ENCODE data around the gene C1orf159. TPM values are rescaled to one million over a fixed set of nuclear protein-coding genes. Genes with fewer than 3 reads are reported as not detected.
"Not testable (repeated sequence)": the region's sequence is repeated elsewhere in the genome, so short reads cannot be mapped to it uniquely, and the experiment has no call there.

Gene C1orf159
- total RNA-seq, 1 donor from 2014 or later = 2.1 TPM

DNA sequence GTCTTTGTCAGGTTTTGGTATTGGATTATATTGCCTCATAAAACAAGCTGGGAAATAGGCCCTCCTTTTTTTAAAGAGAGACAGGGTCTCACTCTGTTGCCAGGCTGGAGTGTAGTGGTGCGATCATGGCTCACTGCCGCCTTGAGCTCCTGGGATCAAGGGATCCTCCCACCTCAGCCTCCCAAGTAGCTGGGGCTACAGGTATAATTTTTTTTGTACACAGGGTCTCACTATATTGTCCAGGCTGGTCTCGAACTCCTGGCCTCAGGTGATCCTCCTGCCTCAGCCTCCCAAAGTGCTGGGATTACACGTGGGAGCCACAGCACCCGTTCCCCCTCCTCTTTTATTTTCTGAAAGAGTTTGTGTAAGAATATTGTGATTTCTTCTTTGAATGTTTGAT, 19.8 kb downstream of the C1orf159 start:
- not testable (repeated sequence) for H3K36me3 ChIP-seq (ENCODE audit: control insufficient read depth in 3 of 3, insufficient read depth in 3 of 3, low read length in 3 of 3); H3K9me3 ChIP-seq (ENCODE audit: control insufficient read depth in 3 of 3, low read length in 3 of 3); H3K27ac ChIP-seq (ENCODE audit: low read depth, low read length); H3K9ac ChIP-seq (ENCODE audit: low read depth in 1 of 3, low read length in 3 of 3); H3K27me3 ChIP-seq (ENCODE audit: control insufficient read depth in 3 of 3, insufficient read depth in 3 of 3, low read length in 3 of 3); H3K4me3 ChIP-seq (ENCODE audit: low read length in 3 of 3)
- H3K4me1 ChIP-seq (ENCODE audit: control insufficient read depth in 3 of 3, insufficient read depth in 3 of 3, low read length in 3 of 3) = peaks cover 0 to 10% (median 7%) of the 10 kb centered on the region in 3 donors

DNA sequence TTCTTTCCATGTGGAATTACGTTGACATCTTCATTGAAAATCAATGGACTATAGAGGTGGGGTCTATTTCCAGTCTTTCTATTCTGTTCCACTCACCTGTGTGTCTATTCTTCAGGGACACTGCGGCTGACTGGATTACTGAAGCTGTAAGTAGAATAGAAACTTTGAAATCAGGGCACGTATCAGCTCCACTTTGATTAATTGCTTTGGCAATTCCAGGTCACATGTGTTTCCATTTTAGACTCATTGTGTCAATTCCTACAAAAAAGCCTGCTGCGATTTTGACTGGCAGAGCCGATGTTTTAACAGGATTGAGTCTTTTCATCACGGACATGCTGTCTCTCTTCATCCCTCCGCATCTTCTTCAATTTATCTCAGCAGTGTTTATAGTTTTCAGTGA, 20.9 kb downstream of the C1orf159 start:
- Histone ChIP-seq H3K4me1 (ENCODE audit: control insufficient read depth in 3 of 3, insufficient read depth in 3 of 3, low read length in 3 of 3) (peaks cover 0 to 10% (median 7%) of the 10 kb centered on the region in 3 donors), H3K9ac (ENCODE audit: low read depth in 1 of 3, low read length in 3 of 3) (no peak overlapping the region), H3K27ac (ENCODE audit: low read depth, low read length) (no peak overlapping the region), H3K36me3 (ENCODE audit: control insufficient read depth in 3 of 3, insufficient read depth in 3 of 3, low read length in 3 of 3) (no peaks in the 10 kb centered on the region), H3K9me3 (ENCODE audit: control insufficient read depth in 3 of 3, low read length in 3 of 3) (no peaks in the 10 kb centered on the region), H3K4me3 (ENCODE audit: low read length in 3 of 3) (no peak overlapping the region), H3K27me3 (ENCODE audit: control insufficient read depth in 3 of 3, insufficient read depth in 3 of 3, low read length in 3 of 3) (no peaks in the 10 kb centered on the region)

DNA sequence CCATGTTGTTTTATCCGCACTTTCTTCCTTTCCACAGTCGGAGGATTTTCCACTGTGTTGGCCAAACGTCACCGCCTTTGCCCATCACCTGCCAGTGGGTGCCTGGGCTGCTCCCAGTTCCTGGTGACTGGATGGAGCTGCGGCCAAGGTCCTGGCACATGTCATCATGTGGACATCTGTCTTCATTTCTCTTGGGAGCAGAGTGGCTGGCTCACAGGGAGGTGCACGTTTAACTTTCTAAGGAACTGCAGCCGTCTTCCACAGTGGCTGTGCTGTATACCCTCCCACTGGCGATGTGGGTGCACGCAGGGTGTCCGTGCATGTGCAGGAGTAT, 22.3 kb downstream of the C1orf159 start:
- no peaks in the 10 kb centered on the region for H3K27me3 ChIP-seq (ENCODE audit: control insufficient read depth in 3 of 3, insufficient read depth in 3 of 3, low read length in 3 of 3)
- H3K9ac ChIP-seq (ENCODE audit: low read depth in 1 of 3, low read length in 3 of 3) = no peak overlapping the region
- H3K4me1 ChIP-seq (ENCODE audit: control insufficient read depth in 3 of 3, insufficient read depth in 3 of 3, low read length in 3 of 3) = peaks cover 0 to 10% (median 7%) of the 10 kb centered on the region in 3 donors
- H3K9me3 ChIP-seq (ENCODE audit: control insufficient read depth in 3 of 3, low read length in 3 of 3) = no peaks in the 10 kb centered on the region
- H3K4me3 ChIP-seq (ENCODE audit: low read length in 3 of 3) = peak overlapping the region in 1 of 3 donors; percentile 28
- no peak overlapping the region for H3K27ac ChIP-seq (ENCODE audit: low read depth, low read length)
- H3K36me3 ChIP-seq (ENCODE audit: control insufficient read depth in 3 of 3, insufficient read depth in 3 of 3, low read length in 3 of 3) = no peaks in the 10 kb centered on the region

DNA sequence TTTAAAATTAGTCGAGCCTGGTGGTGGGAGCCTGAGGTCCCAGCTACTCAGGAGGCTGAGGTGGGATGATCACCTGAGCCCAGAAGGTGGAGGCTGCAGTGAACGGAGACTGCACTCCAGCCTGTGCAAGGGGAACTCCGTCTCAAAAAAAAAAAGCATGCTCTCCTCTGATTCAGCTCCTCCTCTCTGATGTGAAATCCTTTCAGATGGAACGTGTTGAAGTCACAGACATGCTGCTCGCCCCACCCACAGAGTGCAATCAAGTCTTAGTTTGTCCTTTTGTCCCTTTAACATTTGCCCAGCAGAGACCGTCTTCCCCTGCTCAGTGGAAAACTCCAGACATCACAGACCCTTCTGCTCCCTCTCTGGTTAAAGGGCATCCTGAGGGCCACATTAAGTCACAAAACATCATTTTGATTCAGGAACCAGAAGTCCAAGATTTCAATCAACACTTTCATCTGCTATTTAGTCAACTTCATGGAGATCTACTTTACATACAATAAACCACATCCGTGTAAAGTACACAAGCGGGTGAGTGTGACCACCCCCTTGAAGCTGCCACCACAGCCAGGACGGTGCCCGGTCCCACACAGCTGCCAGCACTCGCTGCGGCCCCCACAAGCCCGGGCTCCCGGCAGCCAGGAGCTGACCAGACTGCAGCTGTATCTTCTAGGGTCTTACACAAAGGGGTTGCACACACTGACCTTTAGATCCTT, 22.8 kb downstream of the C1orf159 start:
- H3K27me3 ChIP-seq (ENCODE audit: control insufficient read depth in 3 of 3, insufficient read depth in 3 of 3, low read length in 3 of 3) = no peaks in the 10 kb centered on the region
- H3K4me3 ChIP-seq (ENCODE audit: low read length in 3 of 3) = peak overlapping the region in 1 of 3 donors; percentile 28
- H3K36me3 ChIP-seq (ENCODE audit: control insufficient read depth in 3 of 3, insufficient read depth in 3 of 3, low read length in 3 of 3) = no peaks in the 10 kb centered on the region
- H3K9me3 ChIP-seq (ENCODE audit: control insufficient read depth in 3 of 3, low read length in 3 of 3) = no peaks in the 10 kb centered on the region
- no peak overlapping the region for H3K27ac ChIP-seq (ENCODE audit: low read depth, low read length)
- H3K9ac ChIP-seq (ENCODE audit: low read depth in 1 of 3, low read length in 3 of 3) = no peak overlapping the region
- H3K4me1 ChIP-seq (ENCODE audit: control insufficient read depth in 3 of 3, insufficient read depth in 3 of 3, low read length in 3 of 3) = peaks cover 0 to 10% (median 7%) of the 10 kb centered on the region in 3 donors

DNA sequence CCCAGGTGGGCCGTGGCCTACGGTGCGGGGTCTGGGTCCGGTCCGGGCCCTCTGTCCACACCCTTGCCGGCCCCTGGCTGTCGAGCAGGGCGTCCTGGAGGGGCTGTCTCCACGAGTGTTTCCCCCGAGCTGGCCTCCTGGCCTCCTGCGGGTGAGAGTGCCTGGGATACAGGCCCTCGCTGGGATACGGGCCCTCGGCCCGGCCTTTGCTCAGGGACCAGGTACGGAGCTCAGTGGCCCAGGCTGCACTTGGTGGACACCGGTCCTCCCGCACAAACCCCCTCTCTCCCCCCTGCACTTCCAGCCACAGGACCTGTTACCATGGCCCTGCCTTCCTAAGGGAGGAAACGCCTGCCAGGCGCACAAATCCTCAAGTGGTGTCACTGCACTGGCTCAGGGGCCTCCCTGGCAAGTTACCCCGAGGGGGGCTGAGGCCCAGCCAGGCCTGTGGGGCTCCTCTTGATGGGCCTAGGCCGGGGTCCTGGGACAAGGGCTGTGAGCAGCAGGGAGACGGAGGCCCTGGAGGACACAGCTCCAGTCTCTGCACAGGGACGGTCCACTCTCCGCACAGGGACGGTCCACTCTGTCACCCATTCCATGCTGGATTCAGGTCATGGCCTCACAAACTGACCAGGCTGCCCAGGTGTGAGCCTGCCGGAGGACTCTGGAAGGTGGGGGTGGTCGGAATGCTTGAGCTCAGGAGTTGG, 23.6 kb downstream of the C1orf159 start:
- H3K4me1 ChIP-seq (ENCODE audit: control insufficient read depth in 3 of 3, insufficient read depth in 3 of 3, low read length in 3 of 3) = peaks cover 0 to 10% (median 7%) of the 10 kb centered on the region in 3 donors
- H3K4me3 ChIP-seq (ENCODE audit: low read length in 3 of 3) = no peak overlapping the region
- no peaks in the 10 kb centered on the region for H3K9me3 ChIP-seq (ENCODE audit: control insufficient read depth in 3 of 3, low read length in 3 of 3)
- H3K27me3 ChIP-seq (ENCODE audit: control insufficient read depth in 3 of 3, insufficient read depth in 3 of 3, low read length in 3 of 3) = no peaks in the 10 kb centered on the region
- no peaks in the 10 kb centered on the region for H3K36me3 ChIP-seq (ENCODE audit: control insufficient read depth in 3 of 3, insufficient read depth in 3 of 3, low read length in 3 of 3)
- no peak overlapping the region for H3K9ac ChIP-seq (ENCODE audit: low read depth in 1 of 3, low read length in 3 of 3)
- no peak overlapping the region for H3K27ac ChIP-seq (ENCODE audit: low read depth, low read length)

DNA sequence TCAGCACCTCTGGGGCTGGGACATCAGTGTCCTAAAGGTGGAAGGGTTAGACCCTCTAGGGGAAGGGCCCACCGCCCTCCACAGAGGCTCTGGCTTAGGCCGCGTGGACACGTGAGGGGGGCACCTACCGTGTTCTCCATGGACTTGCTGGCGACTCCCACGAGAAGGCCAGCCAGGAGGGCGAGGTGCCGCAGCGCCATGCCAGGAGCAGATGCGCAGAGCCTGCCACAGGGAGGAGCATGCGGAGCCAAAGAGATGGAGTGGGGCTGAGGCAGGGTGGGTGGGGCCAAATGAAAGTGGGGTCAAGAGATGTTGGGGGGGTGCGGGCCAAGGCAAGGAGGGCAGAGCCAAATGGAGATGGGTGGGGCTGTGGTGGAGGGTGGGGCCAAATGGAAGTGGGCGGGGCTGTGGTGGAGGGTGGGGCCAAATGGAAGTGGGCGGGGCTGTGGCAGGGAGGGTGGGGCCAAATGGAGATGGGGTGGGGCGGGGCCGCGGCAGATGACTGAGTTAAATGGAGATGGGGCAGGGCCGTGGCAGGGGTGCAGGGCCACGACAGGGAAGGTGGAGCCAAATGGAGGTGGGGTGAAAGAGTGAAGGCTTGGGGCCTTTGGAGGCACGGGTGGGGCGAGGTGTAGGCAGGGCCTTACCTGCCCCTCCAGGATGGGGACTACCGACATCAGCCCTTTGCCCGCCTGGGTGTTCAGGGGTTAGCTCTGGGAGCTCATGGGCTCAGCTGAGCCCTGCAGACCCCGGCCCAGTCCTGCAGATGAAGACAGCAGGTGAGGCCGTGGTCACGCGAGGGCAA, 24.3 kb downstream of the C1orf159 start:
- H3K36me3 ChIP-seq (ENCODE audit: control insufficient read depth in 3 of 3, insufficient read depth in 3 of 3, low read length in 3 of 3) = no peaks in the 10 kb centered on the region
- H3K4me1 ChIP-seq (ENCODE audit: control insufficient read depth in 3 of 3, insufficient read depth in 3 of 3, low read length in 3 of 3) = peaks cover 0 to 10% (median 7%) of the 10 kb centered on the region in 3 donors
- H3K27me3 ChIP-seq (ENCODE audit: control insufficient read depth in 3 of 3, insufficient read depth in 3 of 3, low read length in 3 of 3) = no peaks in the 10 kb centered on the region
- no peak overlapping the region for H3K27ac ChIP-seq (ENCODE audit: low read depth, low read length)
- H3K4me3 ChIP-seq (ENCODE audit: low read length in 3 of 3) = no peak overlapping the region
- no peaks in the 10 kb centered on the region for H3K9me3 ChIP-seq (ENCODE audit: control insufficient read depth in 3 of 3, low read length in 3 of 3)
- no peak overlapping the region for H3K9ac ChIP-seq (ENCODE audit: low read depth in 1 of 3, low read length in 3 of 3)

DNA sequence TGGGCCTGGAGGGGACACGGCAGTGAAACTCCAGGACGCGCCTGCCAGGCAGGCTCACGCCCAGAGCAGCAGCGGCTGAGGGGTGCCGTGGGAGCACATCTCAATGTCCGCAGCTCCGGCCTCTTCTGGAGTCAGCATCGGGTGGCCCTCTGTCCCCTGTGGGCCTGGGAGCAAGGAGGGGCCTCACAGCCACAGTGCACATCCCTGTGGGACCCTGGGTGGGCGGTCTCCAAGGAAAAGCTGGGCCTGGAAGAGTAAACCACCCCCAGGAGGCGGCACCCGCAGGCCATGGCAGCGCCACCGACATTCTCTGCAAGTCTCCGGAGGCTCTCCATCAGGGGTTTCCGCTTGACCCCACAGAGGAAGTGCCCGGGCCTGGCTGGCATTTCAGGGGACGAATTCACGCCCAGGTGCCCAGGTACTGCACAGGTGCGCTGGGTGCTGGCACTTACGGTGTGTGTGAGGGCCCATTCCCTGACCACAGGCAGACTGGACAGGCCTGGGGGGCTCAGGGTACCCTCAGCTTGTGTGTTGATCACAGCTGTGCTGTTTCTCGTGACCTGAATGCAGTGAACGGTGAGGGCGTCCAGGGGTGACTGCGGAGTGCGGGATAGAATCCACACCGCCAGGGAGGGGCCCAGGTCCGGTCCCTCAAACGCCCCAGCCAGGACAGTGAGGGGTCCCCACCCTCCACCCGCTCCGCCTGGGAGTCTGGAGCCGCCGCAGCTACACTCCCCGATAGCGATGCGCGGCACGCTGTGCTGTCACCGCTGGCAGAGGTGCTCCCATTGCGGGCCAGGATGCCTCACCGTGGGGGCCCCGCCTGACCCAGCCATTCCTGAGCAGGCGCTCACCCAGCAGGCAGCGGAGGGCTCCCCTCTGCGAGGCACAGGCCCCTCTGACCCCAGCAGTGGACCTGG, 25.2 kb downstream of the C1orf159 start:
- Histone ChIP-seq H3K4me1 (ENCODE audit: control insufficient read depth in 3 of 3, insufficient read depth in 3 of 3, low read length in 3 of 3) (peaks cover 0 to 10% (median 7%) of the 10 kb centered on the region in 3 donors), H3K36me3 (ENCODE audit: control insufficient read depth in 3 of 3, insufficient read depth in 3 of 3, low read length in 3 of 3) (no peaks in the 10 kb centered on the region), H3K4me3 (ENCODE audit: low read length in 3 of 3) (no peak overlapping the region), H3K27me3 (ENCODE audit: control insufficient read depth in 3 of 3, insufficient read depth in 3 of 3, low read length in 3 of 3) (no peaks in the 10 kb centered on the region), H3K9ac (ENCODE audit: low read depth in 1 of 3, low read length in 3 of 3) (no peak overlapping the region), H3K9me3 (ENCODE audit: control insufficient read depth in 3 of 3, low read length in 3 of 3) (no peaks in the 10 kb centered on the region), H3K27ac (ENCODE audit: low read depth, low read length) (no peak overlapping the region)

DNA sequence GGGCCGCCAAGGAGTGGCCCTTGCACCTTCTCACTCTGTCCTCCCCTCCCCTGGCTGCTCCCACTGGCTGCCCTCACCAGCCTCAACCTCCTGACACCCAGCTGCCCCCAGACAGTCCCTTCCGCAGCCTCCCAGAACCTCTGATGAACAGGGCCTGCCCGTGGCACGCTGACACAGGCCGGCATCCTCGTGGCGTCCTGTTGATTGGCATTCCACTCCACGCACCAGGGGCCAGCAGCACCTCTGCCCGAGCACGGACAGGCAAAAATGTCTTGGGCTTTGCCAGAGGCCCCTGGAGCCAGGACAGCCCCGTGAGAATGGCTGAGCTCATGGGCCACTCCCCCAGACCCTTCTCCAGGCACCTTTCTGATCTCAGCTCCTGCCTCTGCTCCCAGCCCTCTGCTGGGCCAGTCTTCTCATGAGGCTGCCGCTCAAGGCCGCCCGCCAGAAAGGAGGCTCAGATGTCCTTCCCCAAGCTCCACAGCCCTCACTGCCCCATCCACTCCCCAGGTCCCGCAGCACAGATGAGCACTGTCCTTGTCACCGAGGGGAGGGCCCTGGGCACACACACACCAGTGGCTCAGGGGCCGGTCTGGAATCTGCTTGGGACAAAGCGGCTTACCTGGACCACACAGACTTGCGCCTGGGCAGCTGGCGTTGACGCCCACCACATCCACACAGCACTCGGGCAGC, 26.0 kb downstream of the C1orf159 start:
- H3K9me3 ChIP-seq (ENCODE audit: control insufficient read depth in 3 of 3, low read length in 3 of 3) = no peaks in the 10 kb centered on the region
- H3K4me3 ChIP-seq (ENCODE audit: low read length in 3 of 3) = no peak overlapping the region
- peaks cover 0 to 10% (median 7%) of the 10 kb centered on the region in 3 donors for H3K4me1 ChIP-seq (ENCODE audit: control insufficient read depth in 3 of 3, insufficient read depth in 3 of 3, low read length in 3 of 3)
- no peaks in the 10 kb centered on the region for H3K36me3 ChIP-seq (ENCODE audit: control insufficient read depth in 3 of 3, insufficient read depth in 3 of 3, low read length in 3 of 3)
- H3K27me3 ChIP-seq (ENCODE audit: control insufficient read depth in 3 of 3, insufficient read depth in 3 of 3, low read length in 3 of 3) = no peaks in the 10 kb centered on the region
- H3K27ac ChIP-seq (ENCODE audit: low read depth, low read length) = no peak overlapping the region
- no peak overlapping the region for H3K9ac ChIP-seq (ENCODE audit: low read depth in 1 of 3, low read length in 3 of 3)
